IMR-90 (cell line): ENCODE measurements around the gene FXYD1. TPM values are rescaled to one million over a fixed set of nuclear protein-coding genes. Genes with fewer than 3 reads are reported as not detected.

Experiments
- ATAC-seq: fragments of 200-7000 bp; cut with Tn5 transposase; 2 replicates; pipeline ENCODE4 v1.9.1; 2020; ENCODE audit warnings: low read depth, mild to moderate bottlenecking, moderate library complexity
- BruUV-seq: library from RNA; stranded (reverse); fragments of 400-500 nt; replicated peaks from 2 replicates; lab custom pipeline; 2021; lab: Mats Ljungman, UMichigan
- CTCF ChIA-PET: fragments of 300-600 bp; formaldehyde crosslinking; extraction: SDS; loops from one replicate; lab custom pipeline; 2021; ENCODE audit warnings: antibody characterized with exemption; lab: Yijun Ruan, JAX
- POLR2A ChIA-PET: fragments of 300-600 bp; sonication (Branson Sonifier 250); formaldehyde crosslinking; loops from one replicate; lab custom pipeline; 2022; ENCODE audit warnings: antibody characterized with exemption; ENCODE audit not compliant: unreplicated experiment; lab: Charles Lee
- DNase-seq: peaks from one replicate; pipeline ENCODE4 v3.0.0; 2013
- H2AFZ ChIP-seq: replicated peaks from 2 replicates; pipeline ENCODE3; 2013; ENCODE audit warnings: low read length, mild to moderate bottlenecking; ENCODE audit not compliant: poor library complexity
- H2AK5ac ChIP-seq: 2 replicates; pipeline ENCODE4 v1.6.1; 2013; ENCODE audit warnings: low read depth, low read length, inconsistent platforms
- H2AK9ac ChIP-seq: replicated peaks from 2 replicates; pipeline ENCODE3; 2013; ENCODE audit warnings: mild to moderate bottlenecking, low read depth, low read length, moderate library complexity; ENCODE audit not compliant: poor library complexity
- H2BK120ac ChIP-seq: 2 replicates; pipeline ENCODE4 v1.6.1; 2013; ENCODE audit warnings: low read depth, low read length, inconsistent platforms
- H2BK15ac ChIP-seq: 3 replicates; pipeline ENCODE4 v1.6.1; 2013; ENCODE audit warnings: low read depth, low read length, inconsistent platforms
- H2BK20ac ChIP-seq: 2 replicates; pipeline ENCODE4 v1.6.1; 2013; ENCODE audit warnings: low read depth, mild to moderate bottlenecking, inconsistent platforms, low read length, moderate library complexity
- H2BK5ac ChIP-seq: 2 replicates; pipeline ENCODE4 v1.6.1; 2013; ENCODE audit warnings: mild to moderate bottlenecking, low read depth, low read length, inconsistent platforms; ENCODE audit not compliant: poor library complexity, severe bottlenecking
- H3K14ac ChIP-seq: replicated peaks from 2 replicates; pipeline ENCODE4 v1.6.1; 2013; ENCODE audit warnings: low read depth, low read length, inconsistent platforms
- H3K18ac ChIP-seq: 2 replicates; pipeline ENCODE4 v1.6.1; 2013; ENCODE audit warnings: low read depth, low read length, control low read depth
- H3K23ac ChIP-seq: 2 replicates; pipeline ENCODE4 v1.6.1; 2013; ENCODE audit warnings: low read depth, low read length, inconsistent platforms
- H3K27ac ChIP-seq: 2 replicates; pipeline ENCODE4 v1.5.1; 2013; ENCODE audit warnings: mild to moderate bottlenecking, control low read depth, low read length; ENCODE audit not compliant: insufficient read depth
- H3K27me3 ChIP-seq: 2 replicates; pipeline ENCODE4 v1.6.1; 2013; ENCODE audit warnings: low read length; ENCODE audit not compliant: control insufficient read depth, insufficient read depth
- H3K36me3 ChIP-seq: 2 replicates; pipeline ENCODE4 v1.6.1; 2013; ENCODE audit warnings: low read length, mixed read lengths; ENCODE audit not compliant: control insufficient read depth, insufficient read depth
- H3K4ac ChIP-seq: 2 replicates; pipeline ENCODE4 v1.6.1; 2013; ENCODE audit warnings: low read depth, low read length, inconsistent platforms
- H3K4me1 ChIP-seq: 2 replicates; pipeline ENCODE4 v1.6.1; 2013; ENCODE audit warnings: low read length, mixed read lengths; ENCODE audit not compliant: control insufficient read depth, insufficient read depth
- H3K4me2 ChIP-seq: 2 replicates; pipeline ENCODE4 v1.6.1; 2013; ENCODE audit warnings: low read depth, mild to moderate bottlenecking, control low read depth, low read length, moderate library complexity
- H3K4me3 ChIP-seq: 2 replicates; pipeline ENCODE4 v1.5.1; 2013; ENCODE audit warnings: low read depth, mild to moderate bottlenecking, control low read depth, low read length, moderate library complexity; ENCODE audit not compliant: insufficient read depth
- H3K56ac ChIP-seq: 2 replicates; pipeline ENCODE4 v1.6.1; 2013; ENCODE audit warnings: low read length, inconsistent platforms; ENCODE audit not compliant: insufficient read depth; ENCODE audit errors: extremely low read depth
- H3K79me1 ChIP-seq, 2 experiments: 2 replicates each; pipeline ENCODE4 v1.6.1; 2013; ENCODE audit warnings: low read length in 2 of 2, inconsistent platforms in 1 of 2, low read depth in 1 of 2
- H3K9ac ChIP-seq: 2 replicates; pipeline ENCODE4 v1.6.1; 2013; ENCODE audit warnings: low read depth, low read length, control low read depth
- H3K9me1 ChIP-seq: 2 replicates; pipeline ENCODE4 v1.6.1; 2013; ENCODE audit warnings: low read length, inconsistent platforms; ENCODE audit not compliant: insufficient read depth
- H3K9me3 ChIP-seq: 2 replicates; pipeline ENCODE4 v1.6.1; 2013; ENCODE audit warnings: low read length; ENCODE audit not compliant: control insufficient read depth, insufficient read depth
- H4K20me1 ChIP-seq: 2 replicates; pipeline ENCODE4 v1.6.1; 2013; ENCODE audit warnings: low read length, inconsistent platforms; ENCODE audit not compliant: insufficient read depth
- H4K5ac ChIP-seq: 2 replicates; pipeline ENCODE4 v1.6.1; 2013; ENCODE audit warnings: mild to moderate bottlenecking, low read depth, low read length, control low read depth
- H4K8ac ChIP-seq, 2 experiments: 2 replicates each; pipeline ENCODE4 v1.6.1; 2013; ENCODE audit warnings: low read depth in 2 of 2, low read length in 2 of 2, control low read depth in 1 of 2, inconsistent platforms in 1 of 2
- H4K91ac ChIP-seq: 2 replicates; pipeline ENCODE4 v1.6.1; 2013; ENCODE audit warnings: low read depth, low read length, inconsistent platforms; ENCODE audit not compliant: insufficient read depth
- RAD21 ChIP-seq: IDR thresholded peaks from 2 replicates; pipeline ENCODE4 v1.6.1; 2012; ENCODE audit warnings: low read length, improper control_type of control experiment
- RCOR1 ChIP-seq: IDR thresholded peaks from 2 replicates; pipeline ENCODE4 v1.6.1; 2012; ENCODE audit warnings: mild to moderate bottlenecking, low read length, improper control_type of control experiment; ENCODE audit not compliant: insufficient replicate concordance
- RFX5 ChIP-seq: IDR thresholded peaks from 2 replicates; pipeline ENCODE4 v1.8.0; 2012; ENCODE audit warnings: low read depth, mild to moderate bottlenecking, low read length, moderate library complexity
- WGBS, 2 experiments: methylation state at CpG; one replicate each; pipeline versions ENCODE4 v1.1.5 to v1.1.7; 2013; ENCODE audit warnings: missing lambda C conversion rate in 2 of 2; ENCODE audit not compliant: insufficient read length in 1 of 2; ENCODE audit errors: extremely low coverage in 2 of 2; 5-methylcytosine and 5-hydroxymethylcytosine counted together
- dilution Hi-C: fragments of 300-500 bp; cut with HindIII; formaldehyde crosslinking; loops from one replicate; pipeline ENCODE4 v1.14.3; 2018; ENCODE audit warnings: low sequenced_read_pairs; ENCODE audit not compliant: unreplicated experiment
- in situ Hi-C: fragments of 300-500 bp; cut with MboI; formaldehyde crosslinking; loops from 3 replicates; pipeline ENCODE4 v1.14.3; 2019; ENCODE audit warnings: low sequenced_read_pairs, inconsistent platforms, mixed read lengths
- intact Hi-C: fragments of 100-400 bp; cut with micrococcal nuclease; formaldehyde crosslinking; loops from 2 replicates; pipeline ENCODE4 v1.10.0; 2022
- polyA plus RNA-seq, 3 experiments: library from polyadenylated mRNA; depleted of rRNA; stranded (reverse); fragments of >200 nt; gene quantifications; 2 replicates each; pipeline ENCODE4 v1.2.3, GENCODE V29; 2012; ENCODE audit warnings: low replicate concordance in 1 of 3
- total RNA-seq: library from RNA; depleted of rRNA; stranded (reverse); fragments of >200 nt; gene quantifications from 2 replicates; pipeline ENCODE4 v1.2.3, GENCODE V29; 2012

Gene FXYD1
- total and polyA plus RNA-seq, 2 of the 4 experiments (the other 2 are of a cell fraction), result 0.18 to 3.9 TPM

GRCh38 chr19:35117799-35118198 lies 20.8 kb upstream of the FXYD1 start:
- no peak for DNase-seq
- WGBS, 2 experiments, result 96% methylated on average over 4 of the region's 11 CpGs; no CpG with 5 or more reads in 1 of the 2 experiments
- intact Hi-C loops, result no loop called here

More at GRCh38 chr19:35117799-35118198, 20.8 kb upstream of the FXYD1 start:
- H2BK20ac ChIP-seq, result no peak overlapping the region
- H3K56ac ChIP-seq, result no peak overlapping the region
- peaks cover 22% of the 10 kb centered on the region for H3K27me3 ChIP-seq
- H4K20me1 ChIP-seq, result no peaks in the 10 kb centered on the region
- no peaks in the 10 kb centered on the region for H3K9me3 ChIP-seq
- H2BK15ac ChIP-seq, result no peak overlapping the region
- BruUV-seq, result no TSS peak
- H4K8ac ChIP-seq, result no peak overlapping the region
- no peak overlapping the region for H3K4ac ChIP-seq
- H3K79me1 ChIP-seq, result no peaks in the 10 kb centered on the region
- ATAC-seq, result no peak
- no peaks in the 10 kb centered on the region for H3K9me1 ChIP-seq
- TF ChIP-seq RCOR1, result no peak
- TF ChIP-seq RFX5, result no peak
- TF ChIP-seq RAD21, result no peak
- no peak overlapping the region for H3K4me3 ChIP-seq
- no peak overlapping the region for H3K9ac ChIP-seq
- H4K5ac ChIP-seq, result no peak overlapping the region
- no peak overlapping the region for H2BK5ac ChIP-seq
- ChIA-PET CTCF (no interaction called here), POLR2A (no interaction called here)
- H4K91ac ChIP-seq, result no peak overlapping the region
- no peaks in the 10 kb centered on the region for H3K4me1 ChIP-seq
- H3K23ac ChIP-seq, result no peak overlapping the region
- H2BK120ac ChIP-seq, result no peak overlapping the region
- no peak overlapping the region for H2AK5ac ChIP-seq
- no peak overlapping the region for H2AK9ac ChIP-seq
- in situ Hi-C loops, result no loop called here
- no peaks in the 10 kb centered on the region for H3K36me3 ChIP-seq
- no peak overlapping the region for H3K27ac ChIP-seq
- no peak overlapping the region for H3K14ac ChIP-seq
- no peak overlapping the region for H2AFZ ChIP-seq
- H3K18ac ChIP-seq, result no peak overlapping the region
- H3K4me2 ChIP-seq, result no peak overlapping the region
- dilution Hi-C loops, result no loop called here
